NCI-H1048 (cell line): Measurements from ENCODE around the gene TMEM17.
"Not testable (repeated sequence)": the region's sequence is repeated elsewhere in the genome, so short reads cannot be mapped to it uniquely, and the experiment has no call there.

Experiments
- DNase-seq: peaks from one replicate; lab custom pipeline; 2025; lab: John Stamatoyannopoulos, UW

The TMEM17 gene, protein sequence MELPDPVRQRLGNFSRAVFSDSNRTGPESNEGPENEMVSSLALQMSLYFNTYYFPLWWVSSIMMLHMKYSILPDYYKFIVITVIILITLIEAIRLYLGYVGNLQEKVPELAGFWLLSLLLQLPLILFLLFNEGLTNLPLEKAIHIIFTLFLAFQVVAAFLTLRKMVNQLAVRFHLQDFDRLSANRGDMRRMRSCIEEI

DNA sequence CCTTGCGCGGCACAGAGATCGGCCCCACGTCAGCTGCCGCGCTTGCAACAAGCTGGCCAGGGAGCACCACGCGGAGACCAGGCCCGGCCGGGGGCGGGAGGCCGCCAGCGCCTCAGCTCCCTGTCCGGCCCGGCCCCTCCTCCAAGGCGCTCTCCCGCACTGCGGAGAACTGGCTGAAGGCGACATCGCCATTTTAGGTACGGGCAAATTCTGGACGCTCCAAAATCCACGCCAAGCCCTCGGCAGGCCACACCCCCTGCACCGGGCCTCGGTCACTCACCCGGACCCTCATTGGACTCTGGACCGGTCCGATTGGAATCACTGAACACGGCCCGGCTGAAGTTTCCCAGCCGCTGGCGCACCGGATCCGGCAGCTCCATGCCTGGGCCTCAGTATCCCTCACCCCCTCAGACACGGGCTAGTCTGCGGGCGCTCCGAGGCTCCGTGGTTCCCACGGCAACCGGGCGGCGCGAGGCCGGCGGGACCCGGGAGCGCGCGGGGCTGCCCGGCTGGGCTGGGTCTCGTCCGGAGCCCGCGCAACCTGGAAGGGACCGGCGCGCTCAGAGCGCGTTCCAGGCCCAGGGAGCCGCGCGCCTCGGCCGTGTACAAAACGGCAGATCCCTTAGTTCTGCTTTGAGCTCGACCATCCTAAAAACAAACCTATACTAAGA, at the start of gene TMEM17:
TMEM17 (minus strand) TSS at position 446 of the 671 bp plus-strand sequence; CDS start at position 380, 66 bp downstream.
- DNase-seq: peak; percentile 24

DNA sequence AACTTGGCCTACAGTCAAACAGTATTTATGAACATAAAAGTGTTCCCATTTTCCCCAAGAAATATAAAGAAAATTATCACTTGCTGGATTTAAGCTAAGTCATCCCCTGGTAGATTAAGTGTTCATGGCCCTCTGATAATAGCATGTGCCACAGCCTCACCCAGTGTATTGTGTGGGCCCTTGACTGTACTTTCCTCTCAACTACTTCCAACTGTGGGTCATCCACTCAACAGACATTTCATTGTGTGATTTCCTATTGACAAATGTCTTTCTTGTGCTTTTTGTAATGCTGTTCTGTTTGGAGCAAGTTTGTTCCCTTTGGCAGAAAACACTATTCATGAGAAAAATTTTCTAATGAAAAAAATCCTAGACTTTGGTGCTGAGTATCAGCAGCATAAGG, 48.4 kb upstream of the TMEM17 start:
- no peak for DNase-seq

DNA sequence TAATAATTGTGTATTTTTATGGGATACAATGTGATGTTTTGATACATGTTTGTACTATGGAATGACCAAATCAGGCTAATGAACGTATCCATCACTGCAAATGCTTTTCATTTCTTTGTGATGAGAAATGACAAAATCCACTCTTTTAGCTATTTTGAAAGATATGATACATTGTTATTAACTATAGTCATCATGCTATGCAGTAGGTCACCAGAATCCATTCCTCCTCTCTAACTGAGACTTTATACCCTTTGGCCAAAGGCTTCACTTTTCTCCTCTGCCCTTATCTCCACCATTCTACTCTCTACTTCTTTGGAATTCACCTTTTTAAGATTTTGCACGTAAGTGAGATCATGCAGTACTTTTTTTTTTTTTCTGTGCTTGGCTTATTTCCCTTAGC, 44.5 kb upstream of the TMEM17 start:
- DNase-seq: no peak

DNA sequence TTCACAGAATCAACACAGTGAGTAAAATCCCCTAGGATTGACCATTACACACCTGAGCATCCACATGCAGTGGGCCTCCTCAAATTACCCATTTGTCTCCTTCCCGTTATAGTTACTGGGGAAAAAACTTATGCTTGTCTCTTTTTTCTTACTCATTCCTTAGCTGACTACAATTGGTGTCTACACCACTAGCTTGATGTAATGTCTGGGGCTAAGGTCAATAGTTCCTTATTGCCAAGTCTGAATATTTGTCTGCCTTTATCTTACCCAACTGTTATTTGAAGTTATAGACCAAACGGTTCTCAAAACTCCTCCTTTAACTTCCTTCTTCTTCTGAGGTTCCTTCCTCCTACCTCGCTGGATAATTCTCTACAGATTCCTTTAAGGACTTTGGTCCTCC, 41.9 kb upstream of the TMEM17 start:
- no peak for DNase-seq

DNA sequence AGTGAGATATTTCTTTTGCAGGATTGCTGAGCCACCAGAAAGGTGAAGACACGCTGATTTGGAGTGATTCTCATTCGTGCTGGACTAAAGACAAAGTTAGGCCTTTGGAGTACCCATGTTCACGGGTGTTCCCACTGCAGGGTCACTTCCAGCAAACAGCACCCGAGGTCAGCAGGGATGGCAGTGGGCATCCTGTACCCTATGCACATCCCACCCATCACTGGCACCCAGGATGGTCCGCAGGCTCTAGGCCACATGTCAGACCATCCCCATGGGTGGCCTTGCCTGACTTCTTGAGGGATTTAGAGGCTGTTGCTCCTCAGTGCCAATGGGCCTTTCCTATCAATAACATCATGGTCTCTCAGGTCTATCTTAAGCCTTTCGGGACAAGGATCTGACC, 39.3 kb upstream of the TMEM17 start:
- DNase-seq: no peak

DNA sequence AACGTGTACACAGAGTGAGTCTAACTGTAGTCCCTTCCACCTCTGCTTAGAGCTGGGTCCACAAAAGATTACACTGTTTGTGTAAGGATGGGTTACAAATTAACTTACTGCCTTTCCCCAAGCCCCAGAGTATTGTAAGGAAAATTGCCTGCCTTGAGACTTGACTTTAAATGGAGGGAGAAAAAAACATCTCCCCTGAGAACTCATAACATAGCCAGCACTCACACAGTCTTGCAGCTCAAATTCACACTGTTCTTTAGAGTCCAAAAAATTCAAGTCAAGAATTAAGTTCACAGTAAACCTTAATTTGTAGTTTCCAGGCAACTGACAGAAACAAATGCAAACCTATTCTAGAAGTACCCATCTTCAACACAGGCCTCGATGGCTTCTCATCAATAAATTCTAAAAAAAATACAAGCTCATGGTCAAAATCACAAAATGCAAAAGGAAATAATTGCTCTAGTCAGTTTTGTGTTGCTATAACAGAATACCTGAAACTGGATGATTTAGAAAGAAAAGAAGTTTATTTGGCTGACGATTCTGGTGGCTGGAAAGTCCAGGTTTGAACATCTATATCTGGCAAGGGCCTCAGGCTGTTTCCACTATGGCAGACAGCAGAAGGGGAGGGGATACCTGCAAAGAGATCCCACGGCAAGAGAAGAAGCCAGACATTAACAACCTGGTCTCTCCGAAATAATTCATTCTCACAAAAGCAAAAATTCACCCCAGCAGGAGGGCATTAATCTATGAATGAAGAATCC, 34.6 kb upstream of the TMEM17 start:
- DNase-seq: no peak

DNA sequence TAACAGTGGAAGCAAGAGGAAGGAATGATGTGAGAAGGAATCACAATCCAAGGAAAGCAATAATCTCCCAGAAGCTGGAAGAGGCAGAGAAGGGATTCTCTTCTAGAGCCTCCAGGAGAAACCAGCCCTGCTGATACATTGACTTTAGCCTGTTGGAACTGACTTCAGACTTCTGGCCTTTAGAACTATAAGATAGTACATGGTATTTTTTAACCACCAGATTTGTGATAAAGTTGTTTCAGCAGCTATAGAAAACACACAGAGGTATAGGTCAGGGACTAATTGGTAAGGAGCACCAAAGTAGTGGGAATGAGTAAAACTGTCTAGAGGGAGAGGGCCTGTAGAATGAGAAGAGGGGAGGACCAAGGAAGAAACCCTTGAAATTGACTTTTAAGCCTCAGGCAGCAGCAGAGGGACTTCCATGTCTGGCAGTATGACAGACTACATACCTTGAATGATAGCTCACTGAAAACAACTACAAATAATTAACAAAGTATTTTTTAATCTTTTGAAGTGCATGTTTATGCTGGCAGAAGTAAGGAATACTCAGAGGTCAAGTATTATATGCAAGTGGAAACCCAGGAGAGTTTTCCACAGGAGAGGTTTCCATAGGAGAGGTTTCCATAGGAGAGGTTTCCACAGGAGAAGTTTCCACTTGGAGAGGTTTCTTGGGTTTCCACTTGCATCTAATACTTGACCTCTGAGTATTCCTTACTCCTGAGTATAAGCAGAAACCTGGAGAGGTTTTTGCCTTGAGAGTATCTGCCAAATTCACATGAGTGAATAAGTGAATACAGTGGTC, 33.8 kb upstream of the TMEM17 start:
- no peak for DNase-seq

DNA sequence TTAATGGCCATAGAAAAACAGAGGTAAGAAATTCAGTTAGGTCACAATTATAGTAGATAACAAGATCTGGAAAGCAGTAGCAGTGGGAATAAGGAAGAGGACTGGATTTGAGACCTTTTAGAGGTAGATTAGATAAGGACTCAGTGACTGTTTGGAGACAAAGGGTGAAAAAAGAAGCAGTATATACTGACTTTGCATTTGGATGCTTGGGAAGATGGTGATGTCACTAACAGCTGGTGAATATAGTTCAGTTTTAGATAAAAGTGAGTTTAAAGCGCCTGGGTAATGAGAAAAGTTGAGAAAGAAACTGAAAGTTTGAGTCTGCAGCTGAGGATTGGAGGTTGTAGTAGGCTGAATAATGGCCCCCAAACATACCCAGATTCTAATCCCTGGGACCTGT, 32.8 kb upstream of the TMEM17 start:
- DNase-seq: no peak

DNA sequence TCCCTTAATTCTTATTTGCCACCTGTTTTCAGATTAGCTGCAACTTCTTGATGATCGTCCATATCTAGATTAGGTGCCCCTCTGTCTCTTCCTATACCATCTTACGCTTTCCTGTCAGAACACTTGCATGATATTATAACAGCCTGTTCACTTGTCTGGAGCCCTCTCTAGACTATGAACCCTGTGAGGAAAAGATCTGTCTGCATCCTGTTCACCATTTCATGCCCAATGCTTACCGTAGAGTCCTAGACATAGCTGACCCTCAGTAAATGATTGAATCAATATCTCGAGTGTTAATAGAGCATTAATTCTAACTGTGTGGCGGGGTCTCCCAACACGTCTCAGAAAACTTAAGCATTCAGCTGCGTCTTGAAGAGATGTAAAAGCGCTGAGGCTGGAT, 31.8 kb upstream of the TMEM17 start:
- DNase-seq: no peak

DNA sequence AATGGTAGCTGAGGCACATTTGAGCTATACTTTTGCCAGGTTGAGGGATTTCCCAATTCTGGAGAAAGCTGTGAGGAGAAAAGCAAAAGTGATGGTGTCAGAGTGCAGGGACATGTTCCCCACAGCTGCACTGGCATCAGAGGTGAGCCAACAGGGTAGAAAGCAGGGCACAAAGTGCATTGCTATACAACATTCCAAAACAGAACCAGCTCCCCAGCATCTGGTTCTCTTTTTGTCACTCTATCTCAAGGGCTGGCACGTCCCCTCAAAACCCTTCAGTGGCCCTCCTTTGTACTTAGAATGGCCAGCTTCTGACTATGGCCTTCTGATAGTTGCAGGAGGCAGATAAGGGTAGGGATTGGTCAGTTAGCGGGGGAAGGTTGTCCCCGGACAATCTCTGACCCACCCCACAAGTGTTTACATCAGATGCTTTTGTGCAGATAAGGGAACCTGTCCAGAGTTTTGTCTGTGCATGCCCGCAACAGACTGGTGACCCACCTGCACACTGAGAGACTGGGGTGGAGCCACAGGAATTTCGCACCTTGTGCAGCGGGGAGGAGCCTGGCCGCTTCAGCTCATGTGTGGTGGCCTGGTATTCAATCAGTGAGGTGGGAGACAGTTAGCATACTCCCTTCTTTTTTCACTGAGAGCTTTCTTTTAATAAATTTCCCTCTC, 31.0 kb upstream of the TMEM17 start:
- DNase-seq: no peak

DNA sequence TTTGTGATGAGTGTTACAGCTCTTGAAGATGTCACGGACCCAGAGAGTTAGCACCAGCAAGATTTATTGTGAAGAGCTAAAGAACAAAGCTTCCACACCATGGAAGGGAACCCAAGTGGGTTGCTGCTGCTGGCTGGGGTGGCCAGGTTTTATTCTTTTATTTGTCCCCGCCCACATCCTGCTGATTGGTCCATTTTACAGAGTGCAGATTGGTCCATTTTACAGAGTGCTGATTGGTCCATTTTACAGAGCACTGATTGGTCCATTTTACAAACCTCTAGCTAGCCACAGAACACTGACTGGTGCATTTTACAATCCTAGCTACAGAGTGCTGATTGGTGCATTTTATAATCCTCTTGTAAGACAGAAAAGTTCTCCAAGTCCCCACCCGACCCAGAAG, 29.5 kb upstream of the TMEM17 start:
- not testable (repeated sequence) for DNase-seq

DNA sequence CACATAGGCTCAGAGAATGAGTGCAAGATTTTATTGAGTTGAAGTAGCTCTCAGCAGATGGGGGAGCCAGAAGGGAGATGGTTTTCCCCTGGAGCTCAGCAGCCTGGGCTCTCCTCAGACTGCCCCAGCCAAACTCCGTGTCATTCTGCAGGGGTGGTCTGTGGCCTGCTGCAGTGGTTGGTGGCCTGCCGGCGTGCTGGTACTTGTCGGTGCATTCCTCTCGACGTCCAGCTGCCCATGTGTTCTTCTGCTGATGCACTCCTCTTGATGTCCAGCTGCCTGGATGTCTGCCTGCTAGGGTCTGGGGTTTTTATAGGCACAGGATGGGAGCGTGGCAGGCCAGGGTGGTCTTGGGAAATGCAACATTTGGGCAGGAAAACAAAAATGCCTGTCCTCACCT, 25.6 kb upstream of the TMEM17 start:
- no peak for DNase-seq

DNA sequence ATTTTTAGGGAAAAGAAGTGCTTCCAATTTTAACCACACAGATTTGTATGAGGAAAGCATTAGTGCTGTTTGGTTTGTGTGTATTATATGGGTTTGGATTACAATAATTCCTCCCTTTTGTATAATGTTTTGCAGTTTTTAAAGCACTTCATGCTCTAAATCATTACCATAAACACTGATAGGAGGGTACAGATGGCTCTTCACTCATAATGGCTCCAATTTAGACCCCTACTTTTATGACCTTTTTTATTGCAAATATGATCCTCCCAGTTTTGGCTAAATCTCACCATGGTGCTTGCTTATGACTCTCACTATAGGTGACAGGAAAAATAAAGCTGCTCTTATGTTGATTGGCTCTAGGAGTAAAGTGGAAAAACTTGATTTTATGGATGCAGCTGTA, 23.8 kb upstream of the TMEM17 start:
- DNase-seq: no peak

DNA sequence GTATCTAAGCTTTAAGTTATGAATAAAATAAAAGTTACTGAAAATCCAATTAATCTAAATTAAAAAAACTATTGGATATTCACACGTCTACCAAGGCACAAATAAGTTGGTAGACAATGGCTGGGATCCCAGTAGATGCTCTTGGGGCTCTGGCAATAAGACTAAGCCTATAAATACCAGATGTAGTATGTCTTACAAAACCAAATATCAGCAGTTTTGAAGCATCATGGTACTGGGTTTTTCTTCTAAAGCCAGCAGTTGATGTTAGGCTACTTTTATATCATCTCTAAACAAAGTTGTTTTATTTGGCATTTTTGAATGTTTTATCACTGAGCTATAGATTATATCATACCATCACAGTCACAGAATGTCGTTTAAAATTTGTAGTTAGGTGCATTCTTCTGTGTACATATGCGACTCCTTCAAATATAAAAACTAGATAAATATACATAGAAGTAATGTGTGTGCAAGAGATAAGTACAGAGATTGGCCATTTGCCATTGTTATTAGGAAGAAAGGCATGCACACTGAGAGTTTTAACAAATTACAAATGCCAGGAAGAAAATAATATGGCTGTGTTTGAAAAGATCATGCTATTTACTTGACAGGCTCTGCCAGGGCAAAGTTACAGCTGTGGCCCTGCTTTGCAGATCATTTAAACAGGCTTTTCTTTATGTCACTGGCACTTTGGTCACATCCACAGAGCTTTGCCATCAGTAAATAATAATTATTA, 21.6 kb upstream of the TMEM17 start:
- DNase-seq: no peak

DNA sequence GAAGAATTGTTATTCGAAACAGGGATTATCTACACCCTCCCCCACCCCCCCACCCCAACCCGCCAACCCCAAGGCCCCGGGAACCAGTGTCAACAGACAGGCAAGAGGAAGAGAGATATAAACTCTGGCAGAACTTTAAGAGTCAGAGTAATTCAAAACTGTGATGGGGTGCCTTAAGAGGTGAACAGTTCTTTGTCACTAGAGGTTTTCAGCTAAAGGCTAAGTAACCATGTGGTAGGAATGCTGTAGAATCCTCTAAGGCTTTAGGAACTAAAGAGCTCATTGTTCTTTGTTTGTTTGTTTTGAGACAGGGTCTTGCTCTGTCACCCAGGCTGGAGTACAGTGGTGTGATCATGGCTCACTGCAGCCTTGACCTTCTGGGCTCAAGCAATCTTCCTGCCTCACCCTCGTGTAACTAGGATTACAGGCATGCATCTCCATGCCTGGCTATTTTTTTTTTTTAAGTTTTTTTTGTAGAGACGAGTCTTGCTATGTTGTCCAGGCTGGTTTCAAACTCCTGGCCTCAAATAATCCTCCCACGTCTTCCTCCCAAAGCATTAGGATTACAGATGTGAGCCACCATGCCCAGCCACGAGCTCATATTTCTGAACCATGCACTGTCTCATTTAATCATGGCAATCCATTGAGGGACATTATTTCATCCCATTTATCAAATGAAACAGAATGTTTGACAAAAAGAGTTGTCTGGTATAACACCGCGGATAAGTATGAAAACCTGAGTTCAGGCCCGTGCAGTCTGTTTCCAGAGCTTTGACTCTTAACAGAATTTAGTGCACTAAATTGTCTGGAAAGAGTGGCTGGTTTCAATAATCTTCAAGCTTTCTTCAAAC, 20.8 kb upstream of the TMEM17 start:
- DNase-seq: no peak

DNA sequence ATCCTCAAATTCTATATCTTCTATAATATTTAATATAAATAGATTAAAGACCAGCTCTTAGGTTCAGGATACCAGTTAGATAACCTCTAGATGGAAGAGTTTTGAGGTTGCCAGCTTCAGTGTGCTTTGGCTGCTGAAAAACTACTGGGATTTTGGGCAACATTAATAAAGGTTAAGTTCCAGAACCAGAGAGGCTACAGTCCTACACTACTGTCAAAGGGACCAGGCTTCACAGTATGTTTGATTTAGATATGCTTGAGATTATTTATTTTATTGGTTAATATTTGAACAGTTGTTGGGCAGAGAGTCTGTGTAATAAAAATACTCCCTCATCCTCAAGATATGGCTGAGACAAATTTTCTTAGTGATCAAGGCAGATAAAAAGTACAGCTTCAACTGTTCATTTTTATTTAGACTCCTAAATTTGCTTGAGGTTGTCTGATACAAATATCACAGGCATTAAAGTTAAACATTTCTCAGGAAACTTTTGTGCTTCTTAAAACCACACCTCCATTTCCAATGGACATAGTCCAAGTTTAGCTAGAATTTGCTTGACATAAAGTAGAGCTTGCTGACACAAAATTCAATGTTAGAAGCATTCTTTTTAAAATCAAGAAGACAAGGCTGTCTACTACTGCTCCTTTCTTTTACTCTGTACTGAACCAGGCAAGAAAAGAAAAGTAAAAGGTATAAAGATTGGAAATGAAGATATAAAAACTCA, 19.7 kb upstream of the TMEM17 start:
- no peak for DNase-seq

DNA sequence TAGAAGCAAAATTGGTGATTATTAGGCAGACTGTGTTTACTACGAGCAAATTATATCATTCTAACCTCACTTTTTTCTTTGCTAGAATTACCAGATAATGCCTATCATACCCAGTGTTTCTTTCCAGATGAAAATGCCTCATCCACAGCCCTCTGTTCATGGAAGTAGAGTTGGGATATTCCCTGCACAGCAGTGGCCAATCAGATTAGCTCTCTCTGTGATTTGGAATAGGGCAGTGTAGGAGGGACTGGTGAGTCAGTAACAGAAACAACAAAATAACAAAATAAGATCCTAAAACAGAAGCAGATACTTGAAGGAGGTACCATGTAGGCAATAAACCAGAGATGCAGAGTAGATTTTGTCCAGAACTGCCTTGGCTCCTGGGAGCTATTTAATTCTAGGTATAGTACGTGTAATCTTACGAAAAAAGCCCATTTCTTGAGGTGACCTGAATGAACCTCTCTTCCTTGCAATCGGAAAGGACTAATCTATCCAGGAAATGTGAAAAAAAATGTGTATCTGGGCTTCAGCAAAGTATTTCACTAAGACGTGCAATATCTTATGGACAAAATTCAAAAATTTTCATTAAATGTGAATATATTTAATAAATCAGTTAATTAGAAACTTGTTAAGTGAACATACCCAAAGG, 18.4 kb upstream of the TMEM17 start:
- DNase-seq: no peak

DNA sequence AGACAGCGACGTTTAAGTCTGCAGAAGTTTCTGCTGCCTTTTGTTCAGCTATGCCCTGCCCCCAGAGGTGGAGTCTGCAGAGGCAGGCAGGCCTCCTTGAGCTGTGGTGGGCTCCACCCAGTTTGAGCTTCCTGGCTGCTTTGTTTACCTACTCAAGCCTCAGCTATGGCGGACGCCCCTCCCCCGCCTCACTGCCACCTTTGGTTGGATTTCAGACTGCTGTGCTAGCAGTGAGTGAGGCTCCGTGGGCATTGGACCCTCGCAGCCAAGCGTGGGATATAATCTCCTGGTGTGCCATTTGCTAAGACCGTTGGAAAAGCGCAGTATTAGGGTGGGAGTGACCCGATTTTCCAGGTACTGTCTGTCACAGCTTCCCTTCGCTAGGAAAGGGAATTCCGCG, 15.1 kb upstream of the TMEM17 start:
- not testable (repeated sequence) for DNase-seq

DNA sequence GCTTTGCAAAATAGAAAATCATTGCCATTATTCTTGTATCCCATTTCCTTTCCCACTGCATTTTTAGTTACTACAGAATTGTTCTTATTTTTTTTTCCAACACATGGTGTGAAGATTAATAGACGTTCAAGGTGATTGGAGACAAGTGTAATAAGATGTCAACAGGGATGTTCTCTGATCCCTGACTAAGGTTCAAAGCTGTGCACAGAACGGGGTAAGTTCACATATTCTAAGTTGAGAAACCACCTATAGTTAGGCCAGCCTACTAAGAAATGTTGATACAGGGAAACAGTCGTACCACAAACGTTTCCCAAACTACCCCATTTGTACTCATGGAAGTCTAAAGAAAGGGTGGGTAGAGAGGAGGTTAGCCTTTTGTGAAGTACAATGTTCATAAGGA, 6.4 kb upstream of the TMEM17 start:
- DNase-seq: no peak
